Epithelial cell of esophagus (primary cell): ENCODE results near the gene PIGL.

ENCODE experiments used
- DNase-seq: peaks from one replicate; pipeline ENCODE4 v3.0.0; 2010; ENCODE audit warnings: low read depth
- H3K4me3 ChIP-seq: 2 replicates; pipeline ENCODE4 v1.5.1; 2011; ENCODE audit warnings: mild to moderate bottlenecking, low read length, control low read depth
- TF ChIP-seq, protein P1 (sequence below): IDR thresholded peaks from 2 replicates; pipeline ENCODE4 v1.5.1; 2011; ENCODE audit warnings: low read depth, mild to moderate bottlenecking, low read length, control low read depth, inconsistent platforms; ENCODE audit not compliant: insufficient read depth; ENCODE audit errors: missing control alignments

The PIGL gene

GRCh38 chr17:16313139-16314090 is 96.4 kb downstream of the PIGL start:
- DNase-seq: no peak
- TF ChIP-seq, protein P1, sequence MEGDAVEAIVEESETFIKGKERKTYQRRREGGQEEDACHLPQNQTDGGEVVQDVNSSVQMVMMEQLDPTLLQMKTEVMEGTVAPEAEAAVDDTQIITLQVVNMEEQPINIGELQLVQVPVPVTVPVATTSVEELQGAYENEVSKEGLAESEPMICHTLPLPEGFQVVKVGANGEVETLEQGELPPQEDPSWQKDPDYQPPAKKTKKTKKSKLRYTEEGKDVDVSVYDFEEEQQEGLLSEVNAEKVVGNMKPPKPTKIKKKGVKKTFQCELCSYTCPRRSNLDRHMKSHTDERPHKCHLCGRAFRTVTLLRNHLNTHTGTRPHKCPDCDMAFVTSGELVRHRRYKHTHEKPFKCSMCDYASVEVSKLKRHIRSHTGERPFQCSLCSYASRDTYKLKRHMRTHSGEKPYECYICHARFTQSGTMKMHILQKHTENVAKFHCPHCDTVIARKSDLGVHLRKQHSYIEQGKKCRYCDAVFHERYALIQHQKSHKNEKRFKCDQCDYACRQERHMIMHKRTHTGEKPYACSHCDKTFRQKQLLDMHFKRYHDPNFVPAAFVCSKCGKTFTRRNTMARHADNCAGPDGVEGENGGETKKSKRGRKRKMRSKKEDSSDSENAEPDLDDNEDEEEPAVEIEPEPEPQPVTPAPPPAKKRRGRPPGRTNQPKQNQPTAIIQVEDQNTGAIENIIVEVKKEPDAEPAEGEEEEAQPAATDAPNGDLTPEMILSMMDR: no peak
- no peak overlapping the region for H3K4me3 ChIP-seq

DNA sequence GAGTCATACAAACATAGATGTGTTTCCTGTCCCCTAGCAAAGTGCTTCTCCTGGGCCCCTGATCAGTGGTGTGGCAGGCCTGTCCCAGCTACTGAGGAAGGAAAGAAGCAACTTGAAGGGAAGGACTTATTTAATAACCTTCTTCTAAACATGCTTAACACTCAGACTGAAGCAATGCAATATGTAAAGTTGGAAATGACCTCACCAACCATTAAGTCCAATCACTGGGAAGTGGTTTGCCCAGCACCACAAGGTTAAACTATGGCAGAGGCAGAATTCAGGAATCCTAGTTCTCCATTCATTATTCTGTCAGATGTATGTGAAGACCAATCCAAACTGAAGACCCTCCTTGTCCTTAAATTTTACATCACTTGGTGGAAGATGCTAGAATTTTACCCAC is 97.2 kb downstream of the PIGL start:
- TF ChIP-seq, protein P1: no peak
- H3K4me3 ChIP-seq: no peak overlapping the region

GRCh38 chr17:16314859-16315258 is 97.8 kb downstream of the PIGL start:
- DNase-seq: no peak
- H3K4me3 ChIP-seq: no peak overlapping the region
- TF ChIP-seq, protein P1: no peak

More for the DNA sequence above, 97.2 kb downstream of the PIGL start:
- no peak for DNase-seq

GRCh38 chr17:16319969-16320368 is 103.0 kb downstream of the PIGL start:
- TF ChIP-seq, protein P1: no peak
- no peak for DNase-seq
- H3K4me3 ChIP-seq: no peak overlapping the region

GRCh38 chr17:16322636-16323035 is 105.6 kb downstream of the PIGL start:
- TF ChIP-seq, protein P1: no peak
- H3K4me3 ChIP-seq: no peak overlapping the region
- no peak for DNase-seq

GRCh38 chr17:16325964-16326363 is 109.0 kb downstream of the PIGL start:
- TF ChIP-seq, protein P1: no peak
- no peak overlapping the region for H3K4me3 ChIP-seq
- no peak for DNase-seq
